ENCODE measurements around the gene IGFL2. TPM values are rescaled to one million over a fixed set of nuclear protein-coding genes. Genes with fewer than 3 reads are reported as not detected.

IGFL2 gene
- total RNA-seq, 1 donor from 2014 or later, result not detected

Other genes starting within 250 kb of the IGFL2 start
- 1.4 and 2.7 TPM in 2 replicates for gene MYPOP, start 245.6 kb upstream of the IGFL2 start, total RNA-seq
- gene NANOS2, start 233.5 kb upstream of the IGFL2 start, total RNA-seq, result not detected in 2 replicates
- 7.0 and 16.9 TPM in 2 replicates for gene NOVA2, start 174.4 kb upstream of the IGFL2 start, total RNA-seq
- 7.3 and 8.1 TPM in 2 replicates for gene CCDC61, start 152.8 kb upstream of the IGFL2 start, total RNA-seq
- gene PGLYRP1, start 125.2 kb upstream of the IGFL2 start, total RNA-seq, result not detected in 2 replicates
- gene IGFL4, start 107.2 kb upstream of the IGFL2 start, total RNA-seq, result not detected in 2 replicates
- not detected in 2 replicates for gene IGFL3, start 23.6 kb upstream of the IGFL2 start, total RNA-seq
- gene IGFL1, start 81.5 kb downstream of the IGFL2 start, total RNA-seq, result not detected in 2 replicates
- gene HIF3A, start 148.8 kb downstream of the IGFL2 start, total RNA-seq, result 23.1 and 52.6 TPM in 2 replicates
- gene PPP5C, start 198.8 kb downstream of the IGFL2 start, total RNA-seq, result 88.8 and 113 TPM in 2 replicates

Measured in dermis blood vessel endothelial cell (primary cell).